ENCODE data around the gene PGAP6. TPM values are rescaled to one million over a fixed set of nuclear protein-coding genes. Genes with fewer than 3 reads are reported as not detected.
A peak's percentile ranks its signal among the peaks of the same experiment; 100 is the strongest.

PGAP6 gene
- total and polyA plus RNA-seq, 9 of the 15 experiments (the other 6 are each of a cell fraction or from before 2014, with no cell fraction given), result 0.45 to 50.2 (median 39.3) TPM

DNA sequence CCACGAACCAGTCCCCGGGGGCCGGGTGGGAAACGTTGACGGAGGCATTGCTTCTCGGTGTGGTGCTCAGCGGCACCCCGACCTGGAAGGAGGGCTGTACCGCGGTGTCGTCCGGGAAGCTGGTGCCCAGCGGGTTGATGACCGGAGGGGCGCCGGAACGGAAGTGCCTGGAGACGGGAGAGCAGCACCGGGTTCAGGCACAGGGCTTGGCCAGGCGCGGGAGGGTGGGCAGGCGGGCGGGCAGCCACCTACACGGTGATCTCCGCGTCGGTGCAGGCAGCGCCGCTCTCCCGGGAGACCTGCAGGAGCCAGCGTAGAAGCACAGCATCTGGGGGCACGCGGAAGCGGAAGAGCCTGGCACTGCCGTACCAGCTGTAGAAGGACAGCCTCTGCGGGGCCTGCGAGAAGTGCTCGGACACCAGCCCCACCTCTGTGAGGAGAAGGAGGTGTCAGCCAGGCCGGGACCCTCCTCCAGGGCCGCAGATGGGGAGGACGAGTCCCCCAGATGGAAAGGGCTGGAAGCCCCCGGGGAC is 4.3 kb downstream of the PGAP6 start:
- Histone ChIP-seq H3K9me3 (replicated peaks; ENCODE audit: control insufficient read depth, insufficient read depth, low read depth, low read length) (no peaks in the 10 kb centered on the region), H3K4me2 (ENCODE audit: insufficient read depth, low read length) (no peak overlapping the region), H3K4me1 (replicated peaks in 1 of 2; ENCODE audit: control insufficient read depth in 2 of 2, insufficient read depth in 2 of 2, low read length in 2 of 2) (peaks cover 0 to 55% of the 10 kb centered on the region in 2 experiments; a peak in 3 of 5 replicates), H2AFZ (ENCODE audit: low read depth, low read length) (no peak overlapping the region), H3K9me1 (ENCODE audit: control insufficient read depth, insufficient read depth, low read length) (no peaks in the 10 kb centered on the region), H3K27me3 (ENCODE audit: control insufficient read depth in 2 of 2, insufficient read depth in 2 of 2, low read length in 2 of 2) (no peaks in the 10 kb centered on the region), H3K27ac (ENCODE audit: extremely low read depth, low read depth, low read length) (no peak overlapping the region), H3K36me3 (ENCODE audit: control insufficient read depth, insufficient read depth, low read length) (peaks cover 49% of the 10 kb centered on the region; the same call in 2 of the 3 replicates), H3K79me2 (ENCODE audit: control insufficient read depth, insufficient read depth, low read length) (peaks cover 33% of the 10 kb centered on the region), H4K20me1 (replicated peaks; ENCODE audit: control insufficient read depth, insufficient read depth, low read length) (no peaks in the 10 kb centered on the region), H3K4me3 (no peak overlapping the region), H3K9ac (ENCODE audit: insufficient read depth in 1 of 2, low read depth in 2 of 2, low read length in 2 of 2) (no peak overlapping the region; a peak in 1 of 4 replicates)
- WGBS (ENCODE audit: insufficient coverage, low coverage, missing lambda C conversion rate), result 86% methylated on average over 19 of the region's 42 CpGs
- ATAC-seq (no peak), FAIRE-seq (no peak), DNase-seq (ENCODE audit: extremely low read depth in 1 of 4, low spot score in 3 of 4) (no peak)
- in situ Hi-C loops (cut with MboI) (no loop called here), intact Hi-C loops (cut with micrococcal nuclease) (no loop called here)
- ChIA-PET CTCF (ENCODE audit: low intra/inter-chr PET ratio) (no interaction called here), POLR2A (no interaction called here)
- TF ChIP-seq, protein P1, sequence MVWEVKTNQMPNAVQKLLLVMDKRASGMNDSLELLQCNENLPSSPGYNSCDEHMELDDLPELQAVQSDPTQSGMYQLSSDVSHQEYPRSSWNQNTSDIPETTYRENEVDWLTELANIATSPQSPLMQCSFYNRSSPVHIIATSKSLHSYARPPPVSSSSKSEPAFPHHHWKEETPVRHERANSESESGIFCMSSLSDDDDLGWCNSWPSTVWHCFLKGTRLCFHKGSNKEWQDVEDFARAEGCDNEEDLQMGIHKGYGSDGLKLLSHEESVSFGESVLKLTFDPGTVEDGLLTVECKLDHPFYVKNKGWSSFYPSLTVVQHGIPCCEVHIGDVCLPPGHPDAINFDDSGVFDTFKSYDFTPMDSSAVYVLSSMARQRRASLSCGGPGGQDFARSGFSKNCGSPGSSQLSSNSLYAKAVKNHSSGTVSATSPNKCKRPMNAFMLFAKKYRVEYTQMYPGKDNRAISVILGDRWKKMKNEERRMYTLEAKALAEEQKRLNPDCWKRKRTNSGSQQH (CRISPR knock-in tag; IDR thresholded peaks at IDR 0.05), result no peak
- TF ChIP-seq, protein P2, sequence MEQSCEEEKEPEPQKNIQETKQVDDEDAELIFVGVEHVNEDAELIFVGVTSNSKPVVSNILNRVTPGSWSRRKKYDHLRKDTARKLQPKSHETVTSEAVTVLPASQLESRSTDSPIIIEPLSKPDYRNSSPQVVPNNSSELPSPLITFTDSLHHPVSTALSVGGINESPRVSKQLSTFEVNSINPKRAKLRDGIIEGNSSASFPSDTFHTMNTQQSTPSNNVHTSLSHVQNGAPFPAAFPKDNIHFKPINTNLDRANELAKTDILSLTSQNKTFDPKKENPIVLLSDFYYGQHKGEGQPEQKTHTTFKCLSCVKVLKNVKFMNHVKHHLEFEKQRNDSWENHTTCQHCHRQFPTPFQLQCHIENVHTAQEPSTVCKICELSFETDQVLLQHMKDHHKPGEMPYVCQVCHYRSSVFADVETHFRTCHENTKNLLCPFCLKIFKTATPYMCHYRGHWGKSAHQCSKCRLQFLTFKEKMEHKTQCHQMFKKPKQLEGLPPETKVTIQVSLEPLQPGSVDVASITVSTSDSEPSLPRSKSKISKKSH (CRISPR knock-in tag; IDR thresholded peaks at IDR 0.05), result no peak
- TF ChIP-seq PCBP1 (IDR thresholded peaks at IDR 0.05; ENCODE audit: low read depth, low read length, poor library complexity, severe bottlenecking) (peak; percentile 20), ZBTB7A (IDR thresholded peaks at IDR 0.05; ENCODE audit: borderline replicate concordance, control insufficient read depth, low read depth, low read length) (no peak), FIP1L1 (IDR thresholded peaks at IDR 0.05; ENCODE audit: low read depth, low read length, poor library complexity, severe bottlenecking) (peak; percentile 29)
- no TSS peak for BruUV-seq (replicated peaks)

Measured in K562 (cell line).